T-helper 2 cell treated with Interferon-gamma antibody and Interleukin-4, amounts not matched to agents 100 ng/mL and 5 ng/mL, for 36 hours (primary cell): ENCODE measurements around the gene SULT2B1. TPM values are rescaled to one million over a fixed set of nuclear protein-coding genes. Genes with fewer than 3 reads are reported as not detected.

Experiments used
- intact Hi-C: fragments of 100-400 bp; cut with micrococcal nuclease; formaldehyde crosslinking; loops from one replicate; pipeline ENCODE4 v1.15.1; 2023
- total RNA-seq: library from RNA; stranded (reverse); gene quantifications from 2 replicates; pipeline ENCODE4 v1.2.3, GENCODE V29; 2022

The SULT2B1 gene
- 0.16 TPM in 1 of 2 replicates, not detected in the other for total RNA-seq

DNA sequence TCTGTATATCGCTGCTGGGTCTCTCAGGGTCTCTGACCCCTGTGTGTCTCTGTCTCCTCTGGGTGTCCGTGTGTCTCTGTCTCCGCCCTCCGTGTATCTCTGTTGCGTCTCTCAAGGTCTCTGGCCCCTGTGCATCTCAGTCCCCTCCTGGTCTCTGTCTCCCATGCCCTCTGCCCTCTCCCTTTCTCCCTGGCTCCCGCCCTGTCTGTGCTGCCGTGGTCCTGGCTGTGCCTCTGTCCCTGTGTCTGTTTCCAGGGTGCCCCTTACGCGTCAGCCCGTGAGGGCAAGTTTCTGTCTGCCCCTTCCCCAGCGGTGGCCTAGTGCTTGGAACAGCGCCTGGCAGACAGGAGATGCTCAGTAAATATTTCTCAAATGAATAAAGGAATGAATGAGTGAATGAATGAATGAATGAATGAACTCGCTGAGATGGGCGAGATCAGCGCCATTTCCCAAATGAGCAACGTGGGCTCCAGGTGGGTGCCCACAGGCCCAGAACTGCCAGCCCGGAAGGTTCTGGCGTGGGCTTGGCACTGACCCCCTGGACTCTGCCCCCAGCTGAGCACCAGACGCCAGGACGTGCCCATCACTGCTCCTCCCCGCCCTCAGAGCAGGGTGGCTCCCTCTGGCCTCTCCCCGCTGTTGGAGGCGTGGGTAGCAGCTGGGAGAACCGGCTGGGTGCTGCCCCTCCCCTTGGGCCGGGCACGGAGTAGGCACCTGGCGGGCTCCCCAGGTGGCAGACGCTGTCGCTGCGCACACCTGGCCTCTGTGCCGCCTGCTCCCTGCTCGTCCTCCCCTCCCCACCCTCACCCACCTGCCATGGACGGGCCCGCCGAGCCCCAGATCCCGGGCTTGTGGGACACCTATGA lies at the start of gene SULT2B1:
Gene SULT2B1 (plus strand): TSS at position 736 of the 866 bp plus-strand sequence. CDS start 81 bp downstream, at position 817.
- intact Hi-C loops = no loop called here

- intact Hi-C loops = loop anchor here (1.0 kb wide), 1 partner anchor 9 kb away; no protein-coding TSS in a partner anchor
Observed at GRCh38 chr19:48502350-48503018, 49.5 kb upstream of the SULT2B1 start.

DNA sequence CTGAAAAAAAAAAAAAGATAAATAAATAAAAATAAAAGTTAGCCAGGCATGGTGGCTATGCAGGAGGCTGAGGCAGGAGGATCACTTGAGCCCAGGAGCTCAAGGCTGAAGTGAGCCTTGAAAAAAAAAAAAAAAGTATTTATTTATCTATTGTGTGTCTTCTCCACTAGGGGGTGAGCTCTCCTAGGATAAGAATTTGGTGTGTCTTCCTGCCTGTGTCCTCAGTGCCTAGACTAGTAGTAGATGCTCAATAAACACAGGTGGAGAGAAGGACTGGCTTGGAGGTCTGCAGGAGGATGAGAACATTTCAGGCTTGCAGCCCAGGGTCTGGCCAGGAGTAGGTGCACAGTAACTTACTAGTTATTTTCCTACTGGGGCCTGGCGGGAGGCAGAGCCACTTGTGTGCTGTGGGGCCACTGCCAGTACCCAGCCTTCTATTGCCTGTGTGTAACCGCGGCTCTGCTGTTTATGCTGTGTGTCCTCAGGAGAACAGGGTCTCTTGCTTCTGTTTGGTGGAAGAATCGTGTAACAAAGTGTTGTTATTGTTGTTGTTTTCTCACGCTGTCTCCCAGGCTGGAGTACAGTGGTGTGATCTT lies 45.7 kb upstream of the SULT2B1 start:
- intact Hi-C loops = loop anchor here (1.0 kb wide), 2 partner anchors 78 to 83 kb away; no protein-coding TSS in a partner anchor

DNA sequence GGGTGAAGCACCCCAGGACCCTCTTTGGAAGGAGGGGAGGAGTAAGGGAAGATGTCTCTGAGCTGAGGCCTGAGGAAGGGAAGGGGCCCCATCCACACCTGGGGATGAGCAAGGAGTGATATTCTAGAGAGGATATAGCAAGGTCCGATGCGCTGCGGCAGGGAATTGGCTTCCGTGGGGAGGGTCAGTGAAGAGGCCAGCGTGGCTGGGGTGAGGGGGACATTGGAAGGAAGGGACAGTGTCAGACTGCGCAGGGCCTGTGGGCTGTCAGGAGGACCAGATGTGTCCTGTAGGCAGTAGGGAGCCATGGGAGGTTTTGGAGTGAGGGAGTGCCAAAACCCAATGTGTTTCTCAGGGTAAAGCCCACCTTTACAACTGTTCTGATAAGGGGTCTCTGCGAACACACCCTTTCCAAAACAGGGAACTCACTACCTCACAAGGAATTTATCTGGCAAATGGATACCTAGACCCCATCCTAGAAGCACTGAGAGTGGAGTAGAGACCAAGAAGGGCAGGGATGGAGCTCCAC lies 44.0 kb upstream of the SULT2B1 start:
- intact Hi-C loops = no loop called here

GRCh38 chr19:48508729-48509411 lies 43.1 kb upstream of the SULT2B1 start:
- intact Hi-C loops = no loop called here

DNA sequence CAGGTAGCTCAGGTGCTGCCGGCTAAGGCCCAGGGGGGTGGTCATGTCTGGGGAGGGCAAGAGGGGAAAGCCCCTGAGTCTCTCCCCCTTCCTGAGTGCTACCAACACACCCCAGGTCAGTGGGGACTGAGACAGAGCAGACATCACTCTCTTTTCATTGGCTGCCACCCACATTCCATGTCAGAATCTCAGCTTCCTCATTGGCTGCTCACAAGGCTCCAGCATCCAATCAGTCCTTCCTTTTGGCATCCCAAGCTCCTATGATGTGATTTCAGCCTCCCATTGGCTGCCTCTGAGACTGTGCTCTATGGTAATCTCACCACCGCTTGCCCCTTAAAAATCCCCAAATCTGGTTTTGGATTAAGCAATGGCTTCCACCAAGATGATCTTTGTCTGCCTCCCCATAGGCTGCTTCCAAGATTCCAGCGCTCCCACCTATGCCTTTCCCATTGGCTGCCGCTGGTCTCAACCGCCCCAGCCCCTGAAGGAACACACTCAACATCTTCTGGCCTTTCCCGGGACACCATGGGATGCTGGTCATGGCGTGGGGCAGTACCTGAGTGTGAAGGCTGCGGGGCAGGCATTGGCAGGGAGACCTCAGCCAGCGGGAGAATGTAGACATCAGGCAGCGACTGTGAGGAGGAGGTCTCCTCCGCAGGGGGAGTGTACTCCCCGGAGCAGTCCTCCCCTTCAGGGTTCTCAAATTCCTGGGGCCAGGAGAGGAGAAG lies 42.3 kb upstream of the SULT2B1 start:
- intact Hi-C loops = loop anchor here (1.0 to 10.0 kb wide), 3 partner anchors 110 to 205 kb away; partner anchors contain the start of genes MAMSTR, RPL18, SPHK2 and SYNGR4

DNA sequence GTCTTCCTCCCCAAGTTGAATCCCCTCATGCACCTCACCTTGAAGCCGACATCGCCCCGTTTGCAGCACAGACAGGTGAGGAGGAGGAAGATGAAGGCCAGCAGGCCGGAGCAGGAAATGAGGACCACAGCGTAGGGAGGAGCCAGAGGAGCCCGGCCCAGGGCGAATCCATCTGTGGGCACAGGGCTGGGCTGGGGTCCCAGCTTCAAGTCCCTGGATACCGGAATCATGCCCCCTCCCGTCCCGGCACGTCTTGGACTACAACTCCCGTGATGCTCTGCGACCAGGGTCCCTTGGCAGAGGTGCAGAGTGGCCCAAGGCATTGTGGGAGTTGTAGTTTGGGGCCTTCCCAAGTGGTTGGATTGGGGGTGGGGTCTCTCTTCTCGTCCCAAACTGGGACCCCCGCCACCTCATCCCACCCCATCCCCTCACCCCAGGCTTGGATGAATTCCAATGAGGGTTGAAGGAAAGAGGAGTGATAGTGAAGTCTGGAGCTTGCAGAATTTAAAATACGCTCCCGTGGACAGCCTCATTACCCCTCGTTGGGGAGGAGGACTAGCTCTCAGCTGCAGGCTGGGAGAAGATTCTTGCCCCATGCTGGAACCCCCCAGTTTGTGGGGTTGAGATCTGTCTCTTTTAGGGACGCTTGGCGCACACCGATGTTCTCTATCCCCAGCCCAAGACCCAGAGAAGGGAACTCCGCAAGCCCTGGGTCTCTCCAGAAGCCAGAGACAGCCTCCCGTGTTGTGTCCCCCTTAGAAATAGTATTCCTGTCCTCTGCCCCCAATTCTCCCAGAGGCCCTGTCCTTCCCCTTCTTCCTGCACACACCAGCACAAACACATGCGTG lies 41.3 kb upstream of the SULT2B1 start:
- intact Hi-C loops = loop anchor here (1.0 to 10.0 kb wide), 3 partner anchors 109 to 204 kb away; partner anchors contain the start of genes MAMSTR, RPL18, SPHK2 and SYNGR4

- intact Hi-C loops = loop anchor here (5.0 to 10.0 kb wide), 2 partner anchors 149 to 203 kb away; partner anchors contain the start of genes MAMSTR, SYNGR4 and TMEM143
Observed at GRCh38 chr19:48511321-48511731, 40.6 kb upstream of the SULT2B1 start.

GRCh38 chr19:48511800-48512503 lies 40.0 kb upstream of the SULT2B1 start, which contains the start of gene LMTK3:
Gene LMTK3, minus strand, starts transcription at chr19:48511835. Its CDS starts 259 bp downstream, at chr19:48511576.
- intact Hi-C loops = loop anchor here (5.0 to 10.0 kb wide), 2 partner anchors 150 to 203 kb away; partner anchors contain the start of genes MAMSTR, SYNGR4 and TMEM143

DNA sequence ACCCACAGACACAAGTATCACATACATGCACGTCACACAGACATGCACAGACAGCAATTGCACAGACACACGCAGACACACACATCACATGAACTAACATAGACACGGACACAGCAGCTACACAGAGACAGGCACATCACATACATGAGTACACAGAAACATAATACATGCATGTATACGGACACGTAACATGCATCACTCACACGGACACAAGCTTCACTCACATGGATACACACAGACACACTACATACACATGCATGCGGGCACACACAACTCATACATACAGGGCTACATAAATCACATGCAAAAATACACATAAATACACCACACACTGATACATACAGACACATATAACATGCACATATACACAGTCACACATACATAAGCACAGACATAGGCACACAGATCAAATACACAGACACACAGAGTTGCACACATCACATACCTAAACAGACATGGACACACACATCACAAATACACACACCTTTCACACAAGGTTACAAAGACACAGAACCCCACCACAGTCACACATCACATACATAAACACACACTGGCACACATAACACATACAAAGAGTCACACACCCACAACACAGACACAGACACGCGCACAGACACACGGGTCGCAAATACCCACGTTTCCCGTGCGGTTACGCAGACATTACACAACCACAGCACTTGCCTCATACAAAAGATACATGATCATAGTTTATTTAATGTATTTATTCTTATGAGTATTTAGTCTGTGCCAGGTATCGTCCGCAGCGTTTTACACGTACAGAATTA lies 39.3 kb upstream of the SULT2B1 start:
- intact Hi-C loops = loop anchor here (5.0 to 10.0 kb wide), 2 partner anchors 150 to 202 kb away; partner anchors contain the start of genes MAMSTR, SYNGR4 and TMEM143

DNA sequence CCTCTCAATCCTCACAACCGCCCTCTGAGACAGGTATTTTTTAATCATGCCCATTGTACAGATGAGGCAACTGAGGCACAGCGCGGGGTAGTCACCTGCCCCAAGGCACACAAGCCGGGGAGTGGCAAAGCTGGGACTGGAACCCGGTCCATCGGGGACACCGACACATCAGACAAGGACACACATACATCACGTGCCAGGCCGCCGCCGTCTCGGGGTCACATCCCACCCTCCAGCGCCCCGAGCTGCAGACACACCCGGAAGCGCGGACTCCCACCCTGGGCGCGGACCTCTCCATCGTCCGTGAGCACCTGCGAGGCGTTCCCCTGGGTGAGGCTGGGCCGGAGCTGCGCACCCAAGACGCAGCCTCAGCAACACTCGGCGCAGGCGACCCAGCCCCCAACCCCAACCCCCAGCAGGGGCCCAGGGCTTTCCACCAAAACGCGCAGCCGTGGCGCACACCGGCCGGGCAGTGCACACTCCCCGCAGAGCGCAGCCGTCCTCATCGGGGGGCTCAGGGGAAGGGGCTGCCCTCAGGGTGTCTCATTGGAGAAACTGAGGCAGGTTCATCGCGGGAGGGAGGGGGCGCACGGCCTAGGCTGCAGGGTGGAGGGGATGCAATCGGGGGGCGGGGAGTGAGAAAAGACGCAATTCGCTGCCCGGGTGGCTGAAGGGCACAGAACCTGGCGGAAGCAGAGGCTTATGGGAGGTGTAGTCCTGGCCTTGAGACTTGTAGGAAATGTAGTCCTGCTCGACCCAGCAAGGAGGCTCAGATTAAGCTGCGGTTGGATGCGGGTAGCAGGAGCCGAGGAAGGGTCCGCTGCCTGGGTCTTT lies 38.5 kb upstream of the SULT2B1 start:
- intact Hi-C loops = loop anchor here (5.0 to 10.0 kb wide), 2 partner anchors 151 to 201 kb away; partner anchors contain the start of genes MAMSTR, SYNGR4 and TMEM143

GRCh38 chr19:48514123-48514458 lies 37.9 kb upstream of the SULT2B1 start:
- intact Hi-C loops = loop anchor here (5.0 to 10.0 kb wide), 2 partner anchors 152 to 201 kb away; partner anchors contain the start of genes MAMSTR, SYNGR4 and TMEM143

GRCh38 chr19:48516536-48516935 lies 35.4 kb upstream of the SULT2B1 start:
- intact Hi-C loops = loop anchor here (10.0 kb wide), 1 partner anchor 198 kb away; the partner anchor contains the start of gene MAMSTR

GRCh38 chr19:48518207-48518606 lies 33.8 kb upstream of the SULT2B1 start:
- intact Hi-C loops = loop anchor here (10.0 kb wide), 1 partner anchor 197 kb away; the partner anchor contains the start of gene MAMSTR

- intact Hi-C loops = loop anchor here (10.0 kb wide), 1 partner anchor 195 kb away; the partner anchor contains the start of gene MAMSTR
Observed at GRCh38 chr19:48519426-48519825, 32.5 kb upstream of the SULT2B1 start.

DNA sequence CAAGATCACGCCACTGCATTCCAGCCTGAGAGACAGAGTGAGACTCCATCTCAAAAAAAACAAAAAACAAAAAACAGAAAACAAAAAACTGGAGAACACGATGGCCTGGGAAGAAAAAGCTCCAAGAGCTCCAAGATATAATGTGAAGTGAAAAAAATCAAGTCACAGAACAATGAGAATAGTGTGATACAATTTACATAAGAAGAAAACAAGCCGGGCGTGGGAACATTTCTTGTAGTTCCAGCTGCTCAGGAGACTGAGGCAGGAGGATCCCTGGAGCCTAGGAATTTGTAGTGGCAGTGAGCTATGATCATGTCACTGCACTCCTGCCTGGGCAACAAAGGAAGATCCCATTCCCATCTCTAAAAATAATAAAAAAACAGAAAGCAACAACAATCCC lies 31.8 kb upstream of the SULT2B1 start:
- intact Hi-C loops = no loop called here
